Astrocyte of the cerebellum (primary cell): ENCODE measurements around the gene OR7A10.

ENCODE experiments used
- DNase-seq: peaks from one replicate; pipeline ENCODE4 v3.0.0-alpha.2; 2011; ENCODE audit warnings: low read depth
- H3K4me3 ChIP-seq: 2 replicates; pipeline ENCODE4 v1.5.1; 2011; ENCODE audit warnings: mild to moderate bottlenecking, low read depth, low read length, moderate library complexity
- CTCF ChIP-seq: IDR thresholded peaks from 2 replicates; pipeline ENCODE4 v1.5.1; 2012; ENCODE audit warnings: low read length, low read depth, moderate library complexity, mild to moderate bottlenecking; ENCODE audit errors: missing control alignments
- in situ Hi-C: cut with HindIII; loops from 2 replicates; pipeline ENCODE4 v1.10.0; 2017; ENCODE audit warnings: low sequenced_read_pairs

Gene OR7A10

GRCh38 chr19:14848822-14849221 lies at the start of gene OR7A10:
Gene OR7A10 (minus strand): TSS chr19:14848922. CDS start chr19:14841877, 7,045 bp downstream.
- in situ Hi-C loops, result no loop called here
- TF ChIP-seq CTCF, result no peak
- DNase-seq, result no peak

GRCh38 chr19:14890643-14891379 lies 42.1 kb upstream of the OR7A10 start:
- in situ Hi-C loops, result no loop called here
- no peak for TF ChIP-seq CTCF
- no peak overlapping the region for H3K4me3 ChIP-seq
- no peak for DNase-seq

More at GRCh38 chr19:14848822-14849221, at the start of gene OR7A10:
- H3K4me3 ChIP-seq, result no peak within 1 kb of the TSS

- in situ Hi-C loops, result no loop called here
- DNase-seq, result no peak
- H3K4me3 ChIP-seq, result no peak overlapping the region
- no peak for TF ChIP-seq CTCF
Observed at GRCh38 chr19:14889994-14890642, 41.4 kb upstream of the OR7A10 start.

- no peak for TF ChIP-seq CTCF
- in situ Hi-C loops, result no loop called here
- no peak within 1 kb of the TSS for H3K4me3 ChIP-seq
- DNase-seq, result no peak
Observed at GRCh38 chr19:14886032-14886431, 37.3 kb upstream of the OR7A10 start, which contains the start of gene OR7A17. Gene OR7A17 (minus strand): TSS chr19:14886132. CDS start chr19:14881355, 4,777 bp downstream.

- in situ Hi-C loops, result no loop called here
- no peak for DNase-seq
- no peak for TF ChIP-seq CTCF
- H3K4me3 ChIP-seq, result no peak overlapping the region
Observed at GRCh38 chr19:14871619-14872230, 23.0 kb upstream of the OR7A10 start.

GRCh38 chr19:14868497-14868896 lies 19.8 kb upstream of the OR7A10 start:
- in situ Hi-C loops, result no loop called here
- no peak for TF ChIP-seq CTCF
- no peak for DNase-seq
- H3K4me3 ChIP-seq, result no peak overlapping the region
